T-helper 2 cell treated with Interferon-gamma antibody and Interleukin-4, amounts not matched to agents 100 ng/mL and 5 ng/mL, for 36 hours (primary cell): ENCODE data around the gene MYRIP. TPM values are rescaled to one million over a fixed set of nuclear protein-coding genes. Genes with fewer than 3 reads are reported as not detected.
"Not testable (repeated sequence)": the region's sequence is repeated elsewhere in the genome, so short reads cannot be mapped to it uniquely, and the experiment has no call there.

Source experiments
- intact Hi-C: fragments of 100-400 bp; cut with micrococcal nuclease; formaldehyde crosslinking; loops from one replicate; pipeline ENCODE4 v1.15.1; 2023
- total RNA-seq: library from RNA; stranded (reverse); gene quantifications from 2 replicates; pipeline ENCODE4 v1.2.3, GENCODE V29; 2022

Gene MYRIP
- not detected in 2 replicates for total RNA-seq

DNA sequence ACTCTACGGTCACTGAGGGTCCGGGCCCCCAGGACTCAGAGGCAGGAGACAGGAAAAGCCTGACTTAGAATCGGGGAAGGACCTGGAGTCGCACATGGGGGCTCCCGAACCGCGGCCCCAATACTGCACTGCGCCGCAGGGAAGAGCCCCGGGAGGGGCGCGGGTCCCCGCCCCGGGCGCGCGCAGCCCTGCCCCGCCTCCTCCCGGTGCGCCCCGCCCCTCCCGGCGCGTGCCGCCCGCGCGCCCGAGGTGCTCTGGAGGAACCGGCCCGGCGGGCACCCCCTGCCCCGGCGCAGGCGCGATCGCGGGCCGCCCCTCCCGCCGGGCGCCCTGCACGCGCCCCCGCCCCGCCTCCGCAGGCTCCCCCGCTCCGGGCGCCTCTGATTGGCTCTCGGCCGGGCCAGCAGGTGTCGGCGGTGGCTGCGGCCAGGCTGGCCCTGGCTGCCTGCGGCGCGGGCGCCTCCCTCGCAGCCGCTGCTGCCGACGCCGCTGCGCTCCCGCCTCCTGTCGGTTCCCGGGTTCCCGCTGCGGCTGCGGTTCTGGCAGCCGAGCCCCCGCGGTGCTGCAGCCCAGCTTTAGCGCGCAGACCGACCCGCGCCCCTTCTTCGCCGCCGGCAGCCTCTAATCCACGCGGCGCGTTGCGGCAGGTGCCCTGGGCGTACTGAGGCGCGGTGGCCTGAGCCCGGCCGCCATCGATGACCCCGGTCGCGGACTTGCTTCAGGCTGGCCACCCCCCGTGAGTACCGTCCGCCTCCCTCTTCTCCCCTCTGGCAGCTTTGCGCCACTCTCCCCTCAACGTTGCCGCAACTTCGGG is at the start of gene MYRIP:
MYRIP (plus strand) TSS at position 429 of the 814 bp plus-strand sequence. CDS start 91,208 bp downstream, outside the sequence.
- intact Hi-C loops, result no loop called here

DNA sequence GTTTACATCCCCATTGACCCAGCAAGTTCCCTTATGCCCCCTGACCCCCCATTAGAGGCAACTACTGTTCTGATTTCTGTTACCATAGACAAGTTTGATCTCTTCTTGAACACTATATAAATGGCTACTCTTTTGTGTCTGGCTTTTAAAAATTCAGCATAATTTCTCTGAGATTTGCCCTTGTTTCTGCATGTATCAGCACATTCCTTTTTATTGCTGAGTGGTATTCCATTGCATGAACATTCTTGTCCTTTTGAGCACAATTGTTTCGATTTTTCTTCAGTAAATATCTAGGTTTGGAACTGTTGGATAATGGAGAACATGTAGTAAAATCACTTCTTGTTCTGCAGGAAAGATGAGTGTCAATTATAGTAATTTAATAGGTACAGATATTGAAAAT is 49.1 kb upstream of the MYRIP start:
- intact Hi-C loops, result no loop called here

DNA sequence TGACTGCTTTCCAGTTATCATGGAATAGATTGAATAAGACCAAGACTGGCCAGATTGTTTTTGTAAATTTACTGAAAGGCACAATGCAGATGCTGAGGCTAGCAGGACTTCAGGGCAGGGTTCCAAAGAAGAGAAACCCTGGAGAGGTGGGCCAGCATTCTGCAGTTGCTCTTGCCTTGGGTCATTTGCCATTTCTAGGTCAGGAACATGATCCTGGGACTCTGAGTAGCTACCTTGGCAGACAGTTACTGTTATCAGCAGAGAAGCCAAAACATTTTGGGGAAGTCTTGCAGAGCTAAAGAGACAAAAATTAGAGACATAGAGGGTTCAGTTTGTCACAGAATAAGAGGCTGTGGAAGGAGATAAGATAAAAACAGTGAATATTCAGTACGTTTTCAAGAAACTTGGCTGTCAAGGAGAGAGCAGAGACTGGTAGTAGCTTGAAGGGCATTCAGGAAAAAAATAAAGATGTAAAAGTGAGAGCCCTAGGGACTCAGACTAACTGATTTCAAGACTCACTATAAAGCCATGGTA is 46.8 kb upstream of the MYRIP start:
- intact Hi-C loops, result no loop called here

DNA sequence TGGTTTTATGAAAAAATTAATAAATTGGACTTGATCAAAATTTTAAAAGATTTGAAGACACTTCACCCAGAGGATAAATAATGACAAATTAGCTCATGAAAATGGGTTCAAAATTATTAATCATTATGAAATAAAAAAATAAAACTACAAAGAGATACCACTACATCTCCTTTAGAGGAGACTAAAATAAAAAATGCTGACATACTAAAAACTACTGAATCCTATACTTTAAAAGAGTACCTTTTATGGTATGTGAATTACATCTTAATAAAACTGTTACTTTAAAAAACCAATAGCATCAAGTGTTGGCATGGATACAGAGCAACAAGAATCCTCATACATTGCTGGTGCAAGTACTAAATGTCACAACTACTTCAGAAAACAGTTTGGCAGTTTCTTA is 46.0 kb upstream of the MYRIP start:
- intact Hi-C loops, result no loop called here

DNA sequence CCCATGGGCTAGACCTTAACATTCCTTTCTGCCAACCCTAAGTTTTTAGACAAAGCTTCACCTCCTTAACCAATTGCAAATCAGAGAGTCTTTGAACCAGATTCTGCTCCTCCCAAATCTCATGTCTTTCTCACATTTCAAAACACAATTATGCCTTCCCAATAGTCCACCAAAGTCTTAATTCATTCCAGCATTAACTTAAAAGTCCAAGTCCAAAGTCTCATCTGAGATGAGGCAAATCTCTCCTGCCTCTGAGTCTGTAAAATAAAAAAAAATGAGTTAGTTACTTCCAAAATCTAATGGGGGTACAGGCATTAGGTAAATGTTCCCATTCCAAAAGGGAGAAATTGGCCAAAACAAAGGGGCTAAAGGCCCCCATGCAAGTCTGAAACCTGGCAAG is 43.8 kb upstream of the MYRIP start:
- intact Hi-C loops, result no loop called here

DNA sequence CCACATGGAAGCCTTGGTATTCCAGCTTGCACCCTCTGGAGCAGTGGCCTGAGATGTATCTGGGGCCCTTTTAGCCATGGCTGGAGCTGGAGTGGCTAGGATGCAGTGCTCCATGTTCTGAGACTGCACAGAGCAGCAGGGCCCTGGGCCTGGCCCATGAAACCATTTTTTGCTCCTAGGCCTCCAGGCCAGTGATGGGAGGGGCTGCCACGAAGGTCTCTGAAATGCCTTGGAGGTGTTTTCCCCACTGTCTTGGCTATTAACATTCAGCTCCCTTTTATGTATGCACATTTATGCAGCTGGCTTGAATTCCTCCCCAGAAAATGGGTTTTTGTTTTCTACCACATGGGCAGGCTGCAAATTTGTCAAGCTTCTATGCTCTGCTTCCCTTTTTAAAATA is 43.0 kb upstream of the MYRIP start:
- intact Hi-C loops, result no loop called here

DNA sequence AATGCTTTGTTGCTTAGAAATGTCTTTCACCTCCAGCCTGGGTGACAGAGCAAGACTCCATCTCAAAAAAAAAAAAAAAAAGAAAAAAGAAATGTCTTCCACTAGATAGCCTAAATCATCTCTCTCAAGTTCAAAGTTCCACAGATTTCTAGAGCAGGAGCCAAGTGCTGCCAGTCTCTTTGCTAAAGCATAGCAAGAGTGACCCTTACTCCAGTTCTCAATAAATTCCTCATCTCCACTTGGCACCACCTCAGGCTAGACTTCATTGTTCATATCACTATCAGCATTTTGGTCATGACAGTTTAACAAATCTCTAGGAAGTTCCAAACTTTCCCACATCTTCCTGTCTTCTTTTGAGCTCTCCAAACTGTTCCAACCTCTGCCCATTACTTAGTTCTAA is 42.5 kb upstream of the MYRIP start:
- intact Hi-C loops, result not testable (repeated sequence)

DNA sequence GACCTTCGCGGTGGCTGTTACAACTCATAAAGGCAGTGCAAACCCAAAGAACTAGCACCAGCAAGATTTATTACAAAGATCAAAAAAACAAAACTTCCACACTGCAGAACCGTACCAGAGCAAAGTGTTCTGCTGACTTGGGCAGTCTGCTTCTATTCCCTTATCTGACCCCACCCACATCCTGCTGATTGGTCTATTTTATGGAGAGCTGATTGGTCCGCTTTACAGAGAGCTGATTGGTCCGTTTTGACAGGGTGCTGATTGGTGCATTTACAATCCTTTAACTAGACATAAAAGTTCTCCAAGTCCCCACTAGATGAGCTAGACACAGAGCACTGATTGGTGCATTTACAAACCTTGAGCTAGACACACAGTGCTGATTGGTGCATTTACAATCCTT is 31.2 kb upstream of the MYRIP start:
- intact Hi-C loops, result not testable (repeated sequence)

DNA sequence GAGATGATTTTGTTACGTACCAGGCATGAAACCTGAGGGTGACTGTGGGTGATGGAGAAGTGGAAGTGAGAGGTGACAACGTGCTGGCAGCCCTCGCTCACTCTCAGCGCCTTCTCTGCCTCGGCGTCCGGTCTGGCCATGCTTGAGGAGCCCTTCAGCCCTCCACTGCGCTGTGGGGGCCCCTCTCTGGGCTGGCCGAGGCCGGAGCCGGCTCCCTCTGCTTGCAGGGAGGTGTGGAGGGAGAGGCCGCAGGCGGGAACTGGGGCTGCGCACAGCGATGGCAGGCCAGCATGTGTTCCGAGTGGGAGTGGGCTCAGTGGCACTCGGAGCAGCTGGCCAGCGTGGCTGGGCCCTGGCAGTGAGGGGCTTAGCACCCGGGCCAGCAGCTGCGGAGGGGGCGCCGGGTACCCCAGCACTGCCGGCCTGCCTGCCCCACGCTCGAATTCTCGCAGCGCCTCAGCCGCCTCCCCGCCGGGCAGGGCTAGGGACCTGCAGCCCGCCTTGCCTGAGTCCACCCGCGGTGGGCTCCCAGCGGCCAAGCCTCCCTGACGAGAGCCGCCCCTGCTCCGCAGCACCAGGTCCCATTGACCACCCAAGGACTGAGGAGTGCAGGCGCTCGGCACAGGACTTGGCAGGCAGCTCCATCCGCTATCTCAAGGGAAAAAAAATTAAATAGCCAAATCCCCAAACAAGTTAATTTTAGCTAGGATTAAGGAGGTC is 29.7 kb upstream of the MYRIP start:
- intact Hi-C loops, result no loop called here

DNA sequence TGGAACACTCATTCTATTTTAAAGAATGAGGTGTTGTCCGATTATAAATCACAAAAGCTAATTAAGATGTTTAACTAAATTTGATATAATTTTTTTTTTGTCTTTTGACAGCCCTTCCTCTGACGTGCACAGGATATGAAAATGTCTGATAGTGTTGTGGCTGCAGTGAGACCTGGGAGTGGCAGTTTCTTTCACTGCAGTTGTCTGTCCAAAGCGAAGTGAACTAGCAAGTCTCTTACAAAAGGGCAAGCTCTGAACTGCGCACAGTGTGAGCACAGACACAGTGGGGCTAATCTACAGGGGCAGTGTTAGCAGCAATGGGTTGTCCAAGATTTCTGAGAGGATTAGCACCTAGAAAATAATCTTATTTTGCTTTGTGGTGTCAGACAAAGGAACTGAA is 29.1 kb upstream of the MYRIP start:
- intact Hi-C loops, result no loop called here

DNA sequence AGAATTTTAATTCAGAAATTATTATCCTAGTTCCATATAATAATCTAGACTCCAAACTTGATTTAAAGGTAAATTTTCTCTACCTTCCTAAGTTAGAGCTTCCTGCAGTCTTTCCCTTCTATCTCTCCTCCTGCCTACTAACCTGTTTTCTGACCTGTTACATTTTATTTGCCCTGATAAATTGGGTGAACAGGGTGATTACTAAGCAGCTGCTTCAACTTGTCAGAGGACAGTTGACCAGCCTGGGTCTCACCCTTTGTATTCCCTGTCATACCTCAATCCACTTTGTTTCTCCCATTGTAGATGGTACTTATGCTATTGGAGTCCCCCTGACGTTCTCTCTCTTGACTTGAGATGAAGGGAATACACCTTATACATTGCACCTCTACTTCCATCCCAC is 28.4 kb upstream of the MYRIP start:
- intact Hi-C loops, result no loop called here

DNA sequence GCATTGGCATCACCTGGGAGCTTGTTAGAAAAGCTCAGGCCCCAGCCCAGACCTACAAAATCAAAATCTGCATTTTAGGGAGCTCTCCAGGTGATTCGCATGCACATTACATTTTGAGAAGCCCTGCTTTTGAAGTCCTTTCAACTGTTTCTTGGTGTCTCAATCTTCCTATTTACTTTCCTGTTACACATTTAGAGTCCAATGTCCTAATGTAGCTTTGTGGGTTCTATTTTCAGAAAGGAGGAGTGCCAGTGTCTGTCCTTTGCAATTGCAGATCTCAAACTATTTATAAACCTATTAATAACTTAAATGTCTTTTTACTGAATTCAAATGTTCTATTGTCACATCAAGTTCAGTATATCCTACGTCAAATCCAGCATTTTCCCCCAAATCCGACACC is 27.8 kb upstream of the MYRIP start:
- intact Hi-C loops, result no loop called here

DNA sequence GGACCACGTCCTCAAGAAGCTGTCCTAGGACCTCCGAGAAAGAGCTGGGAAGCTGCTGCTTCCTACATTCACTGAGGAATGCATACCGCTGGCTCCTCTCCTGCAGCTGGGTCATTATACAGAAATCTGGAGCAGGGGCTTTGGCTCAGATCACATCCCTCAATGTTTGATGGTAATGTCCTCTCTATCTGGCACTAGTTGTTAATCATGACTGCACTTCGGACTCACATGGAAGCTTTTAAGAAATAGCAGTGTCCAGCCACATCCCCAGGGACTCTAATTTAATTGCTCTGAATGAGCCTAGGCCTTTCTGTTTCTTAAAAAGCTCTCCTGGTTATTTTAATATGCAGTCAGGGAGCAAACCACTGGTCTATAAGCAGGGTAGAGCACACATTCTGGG is 25.7 kb upstream of the MYRIP start:
- intact Hi-C loops, result no loop called here

DNA sequence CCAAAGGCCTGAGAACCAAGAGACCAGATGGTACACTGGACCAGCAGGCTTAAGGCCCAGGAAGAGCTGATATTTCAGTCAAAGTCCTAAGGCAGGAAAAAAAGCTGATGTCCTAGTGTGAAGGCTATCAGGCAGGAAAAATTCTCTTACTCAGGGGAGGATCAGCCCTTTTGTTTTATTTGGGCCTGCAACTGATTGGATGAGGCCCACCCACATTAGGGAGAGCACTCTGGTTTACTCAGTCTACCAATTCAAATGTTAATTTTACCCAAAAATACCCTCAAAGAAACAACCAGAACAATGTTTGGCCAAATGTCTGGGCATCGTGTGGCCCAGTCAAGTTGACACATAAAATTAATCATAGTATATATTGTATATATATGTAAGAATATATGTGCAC is 24.5 kb upstream of the MYRIP start:
- intact Hi-C loops, result no loop called here

DNA sequence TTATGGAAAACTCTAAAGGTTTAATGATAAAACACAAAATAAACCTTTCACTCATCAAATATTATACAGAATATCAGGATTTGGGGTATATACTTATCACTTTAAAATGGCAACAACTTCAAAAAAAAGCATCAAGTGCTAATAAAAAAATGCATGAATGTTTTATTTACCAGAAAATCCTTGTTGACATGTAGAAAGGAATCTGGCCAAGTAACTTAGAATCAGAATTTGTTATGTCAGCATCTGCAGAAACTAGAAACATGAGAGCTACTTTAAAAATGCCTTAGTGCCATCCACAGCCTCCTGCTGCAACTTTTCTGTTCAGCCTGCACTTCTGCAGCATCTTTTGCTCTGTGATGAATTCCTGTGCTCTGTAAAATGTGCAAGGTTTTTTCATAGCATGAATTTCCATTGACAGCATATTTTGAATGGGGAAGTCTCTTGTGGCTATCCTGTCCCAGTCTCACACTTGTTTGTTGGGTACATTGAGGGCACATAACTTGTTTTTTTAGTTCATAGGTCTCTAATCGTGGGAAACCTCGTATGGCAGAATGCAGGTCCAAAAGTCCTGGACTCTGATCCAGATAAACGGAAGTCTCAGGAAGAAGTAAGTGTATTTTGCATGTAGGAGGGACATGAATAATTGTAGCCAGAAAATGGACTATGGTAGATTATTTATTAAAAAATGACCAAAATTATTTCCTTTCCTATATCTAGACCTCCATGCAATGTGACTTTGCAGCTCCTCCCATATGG is 21.1 kb upstream of the MYRIP start:
- intact Hi-C loops, result no loop called here

DNA sequence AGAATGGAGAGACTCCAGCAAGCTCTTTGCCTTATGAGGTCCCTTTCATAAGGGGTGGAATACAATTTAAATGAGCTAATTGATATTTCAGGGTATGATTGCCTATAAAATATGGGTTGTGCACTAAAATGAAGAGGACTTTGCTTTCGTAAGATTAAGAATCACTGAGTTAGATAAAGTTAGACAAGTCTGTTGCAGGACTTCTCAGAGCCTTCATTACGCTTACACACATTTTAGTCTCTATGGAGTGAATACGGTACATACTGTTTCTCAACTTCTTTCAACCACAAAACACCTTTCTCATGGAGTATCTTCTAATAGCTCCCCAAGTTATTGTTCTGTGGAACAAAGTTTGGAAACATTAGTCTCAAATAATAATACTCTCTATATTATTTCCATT is 17.8 kb upstream of the MYRIP start:
- intact Hi-C loops, result no loop called here

DNA sequence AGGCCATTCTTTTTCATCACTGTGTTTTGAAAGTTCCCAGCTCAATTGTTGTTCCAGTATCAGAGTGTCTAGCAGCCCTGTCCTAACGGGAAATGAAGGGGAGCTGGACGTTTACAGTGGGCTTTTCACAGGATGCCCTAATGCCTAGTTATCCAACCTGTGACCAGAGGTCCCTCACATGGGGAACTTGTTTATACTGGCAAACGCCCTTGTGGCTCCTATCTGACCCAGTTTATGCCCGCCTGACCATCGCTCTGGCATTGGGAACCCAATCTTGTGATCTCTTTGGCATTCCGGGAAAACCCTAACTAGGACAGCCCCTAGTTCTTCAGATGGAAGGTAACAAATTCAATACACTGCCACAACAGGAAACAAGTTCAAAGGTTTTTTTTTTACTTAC is 14.5 kb upstream of the MYRIP start:
- intact Hi-C loops, result no loop called here

DNA sequence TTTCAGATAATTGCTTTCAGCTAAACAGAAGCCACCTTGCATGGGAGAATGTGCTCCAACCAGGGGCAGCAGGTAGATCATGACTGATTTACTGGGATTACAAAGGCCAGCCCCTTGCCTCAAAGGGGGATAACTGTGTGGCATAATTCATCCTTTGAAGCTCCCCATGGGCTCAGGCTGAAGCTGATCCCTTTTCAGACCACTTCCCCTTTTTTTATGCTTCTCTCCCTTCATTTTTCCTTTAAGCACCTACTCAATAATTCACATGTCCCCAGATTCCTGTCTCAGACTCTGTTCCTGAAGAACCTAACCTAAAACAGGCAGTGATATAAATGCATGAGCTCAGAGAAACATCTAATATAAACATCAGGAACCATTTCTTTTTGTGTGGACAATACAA is 8.2 kb upstream of the MYRIP start:
- intact Hi-C loops, result no loop called here

DNA sequence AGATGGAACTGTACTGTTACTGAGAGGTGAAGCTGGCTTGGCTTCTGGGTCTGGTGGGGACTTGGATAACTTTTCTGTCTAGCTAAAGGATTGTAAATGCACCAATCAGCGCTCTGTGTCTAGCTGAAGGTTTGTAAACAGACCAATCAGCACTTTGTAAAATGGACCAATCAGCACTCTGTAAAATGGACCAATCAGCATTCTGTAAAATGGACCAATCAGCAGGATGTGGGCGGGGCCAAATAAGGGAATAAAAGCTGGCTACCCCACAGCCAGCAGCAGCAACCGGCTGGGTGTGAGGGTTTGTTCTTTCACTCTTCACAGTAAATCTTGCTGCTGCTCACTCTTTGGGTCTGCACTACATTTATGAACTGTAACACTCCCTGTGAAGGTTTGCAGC is 6.9 kb upstream of the MYRIP start:
- intact Hi-C loops, result not testable (repeated sequence)

DNA sequence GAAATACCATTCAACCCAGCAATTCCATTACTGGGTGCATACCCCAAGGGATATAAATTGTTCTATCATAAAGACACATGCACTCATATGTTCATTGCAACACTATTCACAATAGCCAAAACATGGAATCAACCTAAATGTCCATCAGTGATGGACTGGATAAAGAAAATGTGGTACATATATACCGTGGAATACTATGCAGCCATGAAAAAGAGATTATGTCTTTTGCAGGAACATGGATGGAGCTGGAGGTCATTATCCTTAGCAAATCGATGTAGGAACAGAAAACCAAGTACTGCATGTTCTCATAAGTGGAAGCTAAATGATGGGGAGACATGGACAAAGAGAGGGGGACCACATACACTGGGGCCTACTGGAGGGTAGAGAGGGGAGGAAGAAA is 5.5 kb upstream of the MYRIP start:
- intact Hi-C loops, result no loop called here

DNA sequence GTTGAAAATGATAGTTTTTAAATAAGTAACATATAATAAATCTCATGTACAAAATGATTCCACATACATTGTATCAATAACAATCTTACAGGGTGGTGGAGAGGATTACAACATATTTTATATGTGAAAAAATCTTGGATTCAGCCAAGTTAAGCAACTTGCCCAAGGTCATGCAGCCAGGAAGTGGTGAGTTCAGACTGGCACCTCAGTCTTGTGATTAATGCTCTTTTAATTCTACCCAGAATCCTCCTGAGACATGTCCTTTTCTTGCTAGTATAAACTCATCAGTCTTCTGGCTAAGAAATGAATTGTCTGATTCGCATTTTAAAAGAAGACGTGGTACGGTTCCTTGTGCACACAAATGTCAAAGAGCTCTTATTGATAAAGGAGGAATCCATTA is 4.5 kb upstream of the MYRIP start:
- intact Hi-C loops, result no loop called here

DNA sequence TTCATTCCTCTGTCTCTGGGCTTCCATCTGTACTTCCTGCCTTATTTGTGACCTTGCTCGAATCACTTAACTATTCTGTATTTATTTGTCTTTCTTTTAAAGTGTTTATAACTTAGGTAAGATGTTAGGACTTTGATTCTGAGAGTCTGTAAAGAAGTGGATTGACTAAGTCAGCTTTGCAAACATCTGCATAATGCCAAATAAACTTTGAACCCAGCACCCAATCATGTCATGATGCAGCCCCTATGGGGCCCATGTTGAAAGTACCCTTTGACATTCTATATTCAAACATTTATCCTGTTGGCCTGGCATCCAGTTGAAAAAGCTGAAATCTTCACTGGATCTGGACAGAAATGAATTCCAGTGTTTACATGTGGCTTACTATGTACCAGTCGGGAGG is 3.8 kb upstream of the MYRIP start:
- intact Hi-C loops, result no loop called here
